Type B pancreatic cell (in vitro differentiated cells): ENCODE results near the gene PSEN1. TPM values are rescaled to one million over a fixed set of nuclear protein-coding genes. Genes with fewer than 3 reads are reported as not detected.

Experiments used
- DNase-seq: peaks from one replicate; pipeline ENCODE4 v3.0.0; 2021; ENCODE audit warnings: mixed read lengths; ENCODE audit not compliant: unreplicated experiment; ENCODE audit errors: extremely low spot score
- H3K27ac Mint-ChIP-seq: 2 replicates; pipeline ENCODE4 v1.8.0; 2021; ENCODE audit warnings: mild to moderate bottlenecking, mixed read lengths
- H3K27me3 Mint-ChIP-seq: 2 replicates; pipeline ENCODE4 v1.8.0; 2021; ENCODE audit warnings: mixed read lengths
- H3K36me3 Mint-ChIP-seq: 2 replicates; pipeline ENCODE4 v1.8.0; 2021; ENCODE audit warnings: mixed read lengths
- H3K4me1 Mint-ChIP-seq: one replicate; pipeline ENCODE4 v1.8.0; 2021; ENCODE audit warnings: mixed read lengths; ENCODE audit not compliant: unreplicated experiment
- H3K4me3 Mint-ChIP-seq: 2 replicates; pipeline ENCODE4 v1.8.0; 2021; ENCODE audit warnings: mild to moderate bottlenecking, mixed read lengths
- H3K9me3 Mint-ChIP-seq: 2 replicates; pipeline ENCODE4 v1.8.0; 2021; ENCODE audit warnings: mixed read lengths
- CTCF ChIP-seq: fragments of 200-600 bp; sonication (generic); conservative IDR thresholded peaks from 2 replicates; pipeline ENCODE4 v1.5.0; 2021; ENCODE audit warnings: antibody characterized with exemption, mild to moderate bottlenecking
- total RNA-seq: library from RNA; stranded (reverse); gene quantifications from 2 replicates; pipeline ENCODE4 v1.2.1, GENCODE V29; 2021; ENCODE audit warnings: low replicate concordance

PSEN1 gene
- total RNA-seq, 1 donor from 2014 or later: 58.9 TPM

GRCh38 chr14:73207615-73208014 is 71.3 kb downstream of the PSEN1 start:
- H3K4me3 Mint-ChIP-seq: no peak overlapping the region
- no peaks in the 10 kb centered on the region for H3K4me1 Mint-ChIP-seq
- TF ChIP-seq CTCF: no peak
- H3K27ac Mint-ChIP-seq: no peak overlapping the region
- DNase-seq: no peak
- no peaks in the 10 kb centered on the region for H3K9me3 Mint-ChIP-seq
- H3K36me3 Mint-ChIP-seq: peaks cover 41% of the 10 kb centered on the region
- no peaks in the 10 kb centered on the region for H3K27me3 Mint-ChIP-seq

GRCh38 chr14:73208390-73208789 is 72.1 kb downstream of the PSEN1 start:
- Mint-ChIP-seq H3K9me3 (no peaks in the 10 kb centered on the region), H3K4me3 (no peak overlapping the region), H3K27me3 (no peaks in the 10 kb centered on the region), H3K36me3 (peaks cover 43% of the 10 kb centered on the region), H3K27ac (no peak overlapping the region), H3K4me1 (no peaks in the 10 kb centered on the region)
- TF ChIP-seq CTCF: no peak
- no peak for DNase-seq

- no peak for TF ChIP-seq CTCF
These were observed 72.5 kb downstream of the PSEN1 start for GRCh38 chr14:73208846-73209245.

GRCh38 chr14:73209953-73210352 is 73.6 kb downstream of the PSEN1 start:
- TF ChIP-seq CTCF: no peak
- Mint-ChIP-seq H3K4me1 (no peaks in the 10 kb centered on the region), H3K27ac (no peak overlapping the region), H3K4me3 (no peak overlapping the region), H3K9me3 (no peaks in the 10 kb centered on the region), H3K27me3 (no peaks in the 10 kb centered on the region), H3K36me3 (peaks cover 44% of the 10 kb centered on the region)
- DNase-seq: no peak

More at GRCh38 chr14:73208846-73209245, 72.5 kb downstream of the PSEN1 start:
- H3K9me3 Mint-ChIP-seq: no peaks in the 10 kb centered on the region
- H3K27me3 Mint-ChIP-seq: no peaks in the 10 kb centered on the region
- H3K27ac Mint-ChIP-seq: no peak overlapping the region
- H3K4me1 Mint-ChIP-seq: no peaks in the 10 kb centered on the region
- no peak overlapping the region for H3K4me3 Mint-ChIP-seq
- no peak for DNase-seq
- peaks cover 43% of the 10 kb centered on the region for H3K36me3 Mint-ChIP-seq

- no peak for DNase-seq
- Mint-ChIP-seq H3K36me3 (peaks cover 40% of the 10 kb centered on the region), H3K9me3 (no peaks in the 10 kb centered on the region), H3K27ac (no peak overlapping the region), H3K4me3 (no peak overlapping the region), H3K27me3 (no peaks in the 10 kb centered on the region), H3K4me1 (no peaks in the 10 kb centered on the region)
- TF ChIP-seq CTCF: no peak
These were observed 75.1 kb downstream of the PSEN1 start for GRCh38 chr14:73211251-73212040.
